IgD-negative memory B cell (primary cell): Measurements from ENCODE around the gene SLC22A7. TPM values are rescaled to one million over a fixed set of nuclear protein-coding genes. Genes with fewer than 3 reads are reported as not detected.
"Not testable (repeated sequence)": the region's sequence is repeated elsewhere in the genome, so short reads cannot be mapped to it uniquely, and the experiment has no call there.

Source experiments
- H3K27ac Mint-ChIP-seq, 3 donors: one replicate each; pipeline ENCODE4 v1.8.0; 2020 to 2022; ENCODE audit warnings: mild to moderate bottlenecking in 3 of 3, mixed read lengths in 3 of 3, moderate library complexity in 1 of 3
- H3K27me3 Mint-ChIP-seq: one replicate; pipeline ENCODE4 v1.8.0; 2021; ENCODE audit warnings: mixed read lengths
- H3K36me3 Mint-ChIP-seq: one replicate; pipeline ENCODE4 v1.8.0; 2020; ENCODE audit warnings: mild to moderate bottlenecking, mixed read lengths
- H3K4me1 Mint-ChIP-seq, 3 donors: one replicate each; pipeline ENCODE4 v1.8.0; 2020 to 2022; ENCODE audit warnings: mixed read lengths in 3 of 3, mild to moderate bottlenecking in 1 of 3
- H3K4me3 Mint-ChIP-seq, 4 donors: one replicate each; pipeline ENCODE4 v1.8.0; 2020 to 2022; ENCODE audit warnings: mild to moderate bottlenecking in 4 of 4, mixed read lengths in 4 of 4, moderate library complexity in 3 of 4
- H3K9me3 Mint-ChIP-seq, 3 donors: one replicate each; pipeline ENCODE4 v1.8.0; 2020 to 2021; ENCODE audit warnings: mixed read lengths in 3 of 3, mild to moderate bottlenecking in 1 of 3
- polyA plus RNA-seq: library from polyadenylated mRNA; unstranded; fragments of 300-500 nt; fragmentation: Illumina TruSeq; gene quantifications from one replicate; pipeline ENCODE4 v1.2.3, GENCODE V29; 2021

Gene SLC22A7
- polyA plus RNA-seq, 1 donor from 2014 or later = not detected

DNA sequence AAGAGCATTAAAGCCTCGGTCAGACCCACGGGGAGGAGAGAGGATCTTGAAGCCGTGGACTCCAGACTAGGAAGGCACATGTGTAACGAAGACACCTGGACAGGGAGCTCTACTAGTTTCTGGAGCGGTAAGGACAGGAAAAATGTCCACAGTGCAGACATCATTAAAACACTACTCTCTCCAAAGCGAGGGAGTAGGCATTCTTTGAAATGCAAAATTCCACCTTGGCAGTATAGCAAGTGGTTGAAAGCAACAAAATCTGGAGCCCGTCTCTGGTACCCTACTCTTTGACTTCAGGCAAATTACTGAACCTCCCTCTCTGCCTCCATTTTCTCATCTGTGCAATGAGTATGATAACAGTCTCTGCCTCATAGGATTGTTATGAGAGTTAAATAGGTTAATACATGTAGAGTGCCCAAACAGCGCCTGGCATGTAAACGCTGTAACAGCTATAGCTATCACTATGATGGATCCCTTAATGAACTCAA, 11.0 kb downstream of the SLC22A7 start:
- peaks cover 0 to 1% (median 0%) of the 10 kb centered on the region in 3 donors for H3K9me3 Mint-ChIP-seq
- H3K27ac Mint-ChIP-seq = no peak overlapping the region
- H3K4me1 Mint-ChIP-seq = peaks cover 22 to 31% (median 23%) of the 10 kb centered on the region in 3 donors
- H3K36me3 Mint-ChIP-seq = no peaks in the 10 kb centered on the region
- H3K4me3 Mint-ChIP-seq = peak overlapping the region; percentile 81 to 94 (median 88)
- peaks cover 1% of the 10 kb centered on the region for H3K27me3 Mint-ChIP-seq

DNA sequence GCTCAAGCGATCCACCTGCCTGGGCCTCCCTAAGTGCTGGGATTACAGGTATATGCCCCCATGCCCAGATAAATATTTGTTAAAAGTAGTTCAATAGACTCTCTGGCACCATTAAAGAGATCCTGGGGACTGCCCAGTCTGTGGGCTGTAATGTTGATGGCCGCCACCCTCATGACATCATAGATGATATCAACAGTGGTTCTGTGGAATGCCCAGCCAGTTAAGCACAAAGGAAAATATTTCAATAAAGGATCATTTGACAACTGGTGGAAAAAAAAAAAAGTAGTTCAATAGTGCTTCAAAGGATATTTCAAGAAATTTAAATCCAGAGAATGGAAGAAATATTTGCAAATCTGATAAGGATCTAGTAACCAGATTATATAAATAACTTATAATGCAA, 12.1 kb downstream of the SLC22A7 start:
- H3K27me3 Mint-ChIP-seq = peaks cover 1% of the 10 kb centered on the region
- no peaks in the 10 kb centered on the region for H3K36me3 Mint-ChIP-seq
- peak overlapping the region in 3 of 4 donors; percentile 41 to 45 (median 41) for H3K4me3 Mint-ChIP-seq
- peaks cover 0 to 1% (median 0%) of the 10 kb centered on the region in 3 donors for H3K9me3 Mint-ChIP-seq
- H3K4me1 Mint-ChIP-seq = peaks cover 23 to 38% (median 23%) of the 10 kb centered on the region in 3 donors
- H3K27ac Mint-ChIP-seq = no peak overlapping the region

DNA sequence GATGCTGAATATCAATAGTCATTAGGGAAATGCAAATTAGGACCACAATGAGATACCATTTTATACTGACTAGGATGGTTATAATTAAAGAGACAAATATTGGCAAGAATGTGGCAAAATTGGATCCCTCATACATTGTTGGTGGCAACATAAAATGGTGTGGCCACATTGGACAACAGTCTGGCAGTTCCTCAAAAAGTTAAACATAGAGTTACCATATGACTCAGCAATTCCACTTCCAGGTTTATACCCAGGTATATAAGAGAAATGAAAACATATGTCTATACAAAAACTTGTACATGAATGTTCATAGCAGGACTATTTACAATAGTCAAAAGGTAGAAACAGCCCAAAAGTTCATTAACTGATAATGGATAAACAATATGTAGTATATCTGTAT, 12.6 kb downstream of the SLC22A7 start:
- H3K4me1 Mint-ChIP-seq = peaks cover 27 to 41% (median 27%) of the 10 kb centered on the region in 3 donors
- peaks cover 1% of the 10 kb centered on the region for H3K27me3 Mint-ChIP-seq
- no peaks in the 10 kb centered on the region for H3K36me3 Mint-ChIP-seq
- no peak overlapping the region for H3K27ac Mint-ChIP-seq
- peaks cover 0 to 1% (median 0%) of the 10 kb centered on the region in 3 donors for H3K9me3 Mint-ChIP-seq
- no peak overlapping the region for H3K4me3 Mint-ChIP-seq

DNA sequence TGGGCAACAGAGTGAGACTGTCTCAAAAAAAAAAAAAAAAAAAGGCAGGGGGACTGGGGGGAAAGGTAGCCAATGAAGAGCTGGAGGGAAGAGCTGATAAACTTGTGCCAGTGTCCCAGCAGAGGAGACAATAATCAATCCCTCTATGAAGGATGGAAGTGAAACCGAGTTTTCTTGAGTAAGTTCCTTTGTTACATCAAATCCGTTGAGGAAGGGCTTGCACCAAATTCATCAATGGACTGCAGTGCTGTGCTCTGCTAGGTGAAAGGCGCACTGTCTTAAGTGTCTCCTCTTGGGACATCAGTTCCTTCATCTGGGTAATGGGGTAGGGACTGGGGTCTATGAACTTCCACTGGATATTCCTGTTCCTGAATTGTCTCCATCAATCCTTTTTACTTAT, 13.6 kb downstream of the SLC22A7 start:
- Mint-ChIP-seq H3K27ac (no peak overlapping the region), H3K27me3 (peaks cover 3% of the 10 kb centered on the region), H3K4me1 (peaks cover 33 to 49% (median 35%) of the 10 kb centered on the region in 3 donors)

DNA sequence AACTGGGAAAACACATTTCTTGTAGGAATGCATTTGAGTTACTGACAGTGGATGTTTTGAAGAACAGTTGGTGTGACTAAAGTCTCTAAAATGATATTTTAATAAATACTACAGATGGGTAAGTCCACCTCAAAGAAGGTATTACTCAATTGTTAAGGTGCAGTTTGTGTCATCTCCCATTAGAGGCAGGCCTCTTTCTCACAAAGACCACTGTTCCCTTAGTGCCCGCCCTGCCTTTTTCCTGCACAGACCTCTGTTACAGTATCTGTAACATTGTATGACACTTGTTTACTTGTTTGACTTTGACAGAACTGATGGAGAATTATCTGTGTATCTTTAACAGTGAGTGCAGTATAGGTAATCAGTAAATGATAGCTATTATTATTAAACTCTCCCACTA, 15.8 kb downstream of the SLC22A7 start:
- peaks cover 39 to 64% (median 48%) of the 10 kb centered on the region in 3 donors for H3K4me1 Mint-ChIP-seq
- peaks cover 3% of the 10 kb centered on the region for H3K27me3 Mint-ChIP-seq
- H3K36me3 Mint-ChIP-seq = no peaks in the 10 kb centered on the region
- peaks cover 0 to 1% (median 0%) of the 10 kb centered on the region in 3 donors for H3K9me3 Mint-ChIP-seq
- no peak overlapping the region for H3K27ac Mint-ChIP-seq
- H3K4me3 Mint-ChIP-seq = no peak overlapping the region

More for the DNA sequence above, 13.6 kb downstream of the SLC22A7 start:
- Mint-ChIP-seq H3K9me3 (peaks cover 0 to 1% (median 0%) of the 10 kb centered on the region in 3 donors), H3K36me3 (no peaks in the 10 kb centered on the region), H3K4me3 (peak overlapping the region in 2 of 4 donors; percentile 43 to 50)

DNA sequence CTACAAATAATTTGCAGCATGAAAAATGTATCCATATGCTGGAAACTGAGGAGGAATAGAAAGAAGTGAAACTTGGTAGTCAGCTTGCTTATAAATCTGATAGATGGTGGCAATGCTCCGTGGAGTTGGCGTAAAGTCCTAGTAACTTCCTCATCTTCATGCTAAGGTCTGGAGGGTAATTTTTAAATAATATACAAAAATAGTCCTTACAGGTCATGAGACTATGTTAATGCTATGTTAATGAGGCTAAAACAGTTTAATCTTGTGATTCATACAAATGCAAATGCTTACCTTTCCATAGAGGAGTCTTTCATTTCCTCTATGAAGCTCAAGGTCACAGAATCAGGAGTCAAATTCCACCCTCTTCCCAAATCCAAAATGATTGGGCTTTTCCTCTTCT, 20.0 kb downstream of the SLC22A7 start:
- Mint-ChIP-seq H3K9me3 (no peaks in the 10 kb centered on the region), H3K4me1 (peaks cover 31 to 62% (median 45%) of the 10 kb centered on the region in 3 donors), H3K27me3 (peaks cover 1% of the 10 kb centered on the region), H3K4me3 (peak overlapping the region in 2 of 4 donors; percentile 68 to 81), H3K27ac (peak overlapping the region in 1 of 3 donors; percentile 91), H3K36me3 (no peaks in the 10 kb centered on the region)

DNA sequence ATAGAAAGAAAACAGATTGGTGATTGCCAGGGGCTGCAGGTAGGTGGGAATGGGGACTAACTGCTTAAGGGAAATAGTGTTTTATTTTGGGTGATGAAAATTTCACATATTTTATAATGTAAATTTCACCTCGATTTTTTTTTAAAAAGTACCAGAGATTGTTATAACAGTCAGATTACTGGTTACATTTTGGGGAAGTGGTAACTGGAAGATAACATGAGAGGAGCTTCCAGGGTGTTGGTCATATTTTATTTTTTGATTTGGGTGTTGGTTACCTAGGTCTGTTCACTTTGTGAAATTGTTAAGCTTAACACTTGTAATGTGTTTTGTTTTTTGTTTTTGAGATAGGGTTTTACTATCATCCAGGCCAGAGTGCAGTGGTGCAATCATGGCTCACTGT, 27.8 kb downstream of the SLC22A7 start:
- Mint-ChIP-seq H3K27ac (no peak overlapping the region), H3K36me3 (no peaks in the 10 kb centered on the region), H3K4me3 (no peak overlapping the region), H3K27me3 (no peaks in the 10 kb centered on the region), H3K9me3 (peaks cover 0 to 2% (median 0%) of the 10 kb centered on the region in 3 donors), H3K4me1 (peaks cover 8 to 24% (median 16%) of the 10 kb centered on the region in 3 donors)

DNA sequence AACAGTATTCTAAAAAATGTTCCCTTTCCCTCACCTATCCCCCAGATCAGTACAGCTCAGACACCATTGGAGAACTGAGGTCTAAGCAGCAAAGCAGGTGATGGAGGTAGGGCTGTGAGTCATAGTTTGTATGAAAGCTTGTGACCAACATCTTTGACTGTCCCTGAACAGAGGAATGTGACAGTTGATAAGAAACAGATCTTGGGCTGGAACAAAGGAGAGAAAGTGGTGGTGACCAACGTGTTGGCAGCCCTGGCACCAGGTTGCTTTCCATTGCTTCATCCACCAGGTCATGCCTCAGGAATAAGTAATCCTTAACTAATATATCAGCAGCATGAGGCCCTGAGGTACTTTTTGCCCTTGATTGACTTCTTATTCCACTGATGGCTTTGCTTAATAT, 30.5 kb downstream of the SLC22A7 start:
- Mint-ChIP-seq H3K27me3 (no peaks in the 10 kb centered on the region), H3K4me1 (peaks cover 0 to 9% (median 7%) of the 10 kb centered on the region in 3 donors), H3K4me3 (no peak overlapping the region), H3K36me3 (no peaks in the 10 kb centered on the region), H3K27ac (peak overlapping the region in 1 of 3 donors; percentile 2), H3K9me3 (peaks cover 0 to 2% (median 0%) of the 10 kb centered on the region in 3 donors)

DNA sequence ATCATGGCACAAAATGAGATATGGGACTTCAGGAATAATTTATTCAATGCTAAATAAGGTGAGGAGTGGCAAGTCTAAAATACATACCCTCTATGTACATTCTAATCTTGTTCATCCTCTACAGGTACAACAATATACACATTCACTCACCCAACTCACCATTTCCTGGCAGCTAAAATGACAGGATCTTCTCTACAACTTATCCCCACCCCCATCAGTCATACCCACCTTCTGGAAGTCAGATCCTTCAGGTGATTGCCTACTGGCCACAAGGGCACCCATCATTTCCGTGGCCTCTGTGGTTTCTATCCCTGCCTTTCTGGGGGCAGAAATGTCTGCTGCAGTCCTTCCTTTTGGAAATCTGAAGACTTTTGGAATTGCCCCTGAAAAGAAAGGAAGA, 33.4 kb downstream of the SLC22A7 start:
- Mint-ChIP-seq H3K4me1 (peaks cover 0 to 7% (median 2%) of the 10 kb centered on the region in 3 donors), H3K4me3 (no peak overlapping the region), H3K27ac (no peak overlapping the region), H3K9me3 (no peaks in the 10 kb centered on the region), H3K27me3 (no peaks in the 10 kb centered on the region), H3K36me3 (peaks cover 3% of the 10 kb centered on the region)

DNA sequence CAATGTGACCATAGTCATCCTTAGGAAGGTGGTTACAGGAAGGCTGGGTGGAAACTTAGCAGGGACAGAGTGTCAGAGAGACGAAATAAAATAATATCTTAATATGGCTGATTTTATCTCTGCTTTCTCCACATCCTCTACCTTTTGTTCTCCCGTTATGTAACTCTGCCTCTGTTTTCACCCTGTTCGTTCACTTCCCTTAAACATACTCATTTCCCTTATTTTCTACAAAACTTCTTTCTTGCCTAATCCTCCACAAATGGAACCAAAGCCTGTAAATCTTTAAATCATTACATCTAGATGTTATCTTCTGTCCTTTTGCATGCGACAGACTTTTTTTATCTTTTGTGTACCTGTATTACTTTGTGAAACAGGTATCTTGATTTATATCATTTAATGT, 33.8 kb downstream of the SLC22A7 start:
- Mint-ChIP-seq H3K4me3 (no peak overlapping the region), H3K9me3 (no peaks in the 10 kb centered on the region), H3K27me3 (no peaks in the 10 kb centered on the region), H3K4me1 (peaks cover 0 to 7% (median 2%) of the 10 kb centered on the region in 3 donors), H3K36me3 (peaks cover 3% of the 10 kb centered on the region), H3K27ac (no peak overlapping the region)

DNA sequence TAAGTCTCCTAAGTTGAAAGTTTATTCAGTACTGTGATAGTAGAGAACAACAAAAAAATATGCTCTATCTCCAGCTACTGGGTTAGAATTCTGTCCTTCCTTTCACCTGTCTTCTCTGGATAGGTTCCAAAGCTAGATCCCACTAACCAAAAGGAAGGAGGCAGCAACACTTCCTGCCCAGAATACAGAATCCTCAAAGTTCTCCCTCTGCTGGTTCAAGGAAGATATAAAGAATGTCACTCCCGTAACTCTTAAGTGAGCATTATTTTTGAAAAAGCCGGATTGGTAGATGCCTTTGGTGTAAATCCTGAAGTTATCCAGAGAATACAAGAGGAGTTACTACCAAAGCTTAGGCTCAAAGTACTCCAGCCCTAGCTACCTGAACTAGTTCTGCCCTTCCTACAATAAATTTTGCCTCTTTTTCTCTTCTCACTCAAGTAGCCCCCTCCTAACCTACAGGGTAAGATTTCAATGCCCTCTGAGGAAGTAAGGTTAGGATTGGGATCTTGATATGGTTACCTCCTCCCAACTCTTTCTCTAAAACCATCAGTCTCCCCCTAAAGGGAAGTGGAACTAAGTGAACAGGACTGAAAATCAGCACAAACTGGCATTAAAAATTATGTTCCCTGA, 36.5 kb downstream of the SLC22A7 start:
- peaks cover 5 to 17% (median 14%) of the 10 kb centered on the region in 3 donors for H3K4me1 Mint-ChIP-seq
- peaks cover 6% of the 10 kb centered on the region for H3K36me3 Mint-ChIP-seq
- no peaks in the 10 kb centered on the region for H3K27me3 Mint-ChIP-seq
- H3K4me3 Mint-ChIP-seq = no peak overlapping the region
- no peaks in the 10 kb centered on the region for H3K9me3 Mint-ChIP-seq
- H3K27ac Mint-ChIP-seq = peak overlapping the region in 1 of 3 donors; percentile 54

DNA sequence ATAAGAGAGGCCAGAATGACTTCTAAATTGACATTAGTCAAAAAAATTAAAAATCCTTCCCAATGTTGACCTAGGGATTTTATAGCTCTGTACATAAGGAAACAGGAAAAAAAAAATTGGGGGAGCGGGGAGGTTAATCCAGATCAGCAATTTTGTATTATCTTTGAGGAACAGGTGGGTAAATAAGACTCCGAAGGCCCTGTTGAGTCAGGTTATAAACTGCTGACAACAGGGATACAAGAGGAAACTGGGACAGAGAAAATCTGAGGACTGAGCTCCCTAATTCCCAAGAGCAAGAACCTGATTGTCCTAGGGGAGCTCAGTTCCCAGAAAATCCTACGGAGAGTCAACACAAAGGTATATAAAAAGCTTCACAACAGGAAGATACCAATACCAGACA, 37.4 kb downstream of the SLC22A7 start:
- Mint-ChIP-seq H3K4me1 (peaks cover 7 to 20% (median 19%) of the 10 kb centered on the region in 3 donors), H3K27ac (no peak overlapping the region), H3K9me3 (no peaks in the 10 kb centered on the region), H3K27me3 (no peaks in the 10 kb centered on the region), H3K36me3 (peaks cover 8% of the 10 kb centered on the region), H3K4me3 (no peak overlapping the region)

DNA sequence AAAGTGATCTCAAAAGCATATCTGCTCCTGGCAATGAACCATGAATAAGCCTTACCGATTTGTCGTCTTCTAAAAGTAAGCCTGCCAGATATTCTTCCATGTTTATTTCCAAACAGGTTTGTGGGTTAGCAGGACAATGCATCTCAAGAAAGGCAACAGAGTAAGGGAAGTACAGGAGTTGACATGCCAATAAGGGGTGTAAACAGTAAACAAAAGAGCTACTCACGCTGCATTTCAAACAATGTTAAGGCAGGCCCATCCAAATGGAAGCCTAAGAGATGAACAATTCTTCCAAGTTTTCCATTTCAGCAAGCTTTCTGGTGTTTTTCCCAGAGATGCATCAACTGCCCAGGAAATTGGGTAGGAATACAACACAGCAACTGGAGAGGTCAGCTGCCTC, 38.3 kb downstream of the SLC22A7 start:
- H3K4me3 Mint-ChIP-seq = no peak overlapping the region
- no peak overlapping the region for H3K27ac Mint-ChIP-seq
- no peaks in the 10 kb centered on the region for H3K9me3 Mint-ChIP-seq
- no peaks in the 10 kb centered on the region for H3K27me3 Mint-ChIP-seq
- peaks cover 11% of the 10 kb centered on the region for H3K36me3 Mint-ChIP-seq
- peaks cover 7 to 20% (median 17%) of the 10 kb centered on the region in 3 donors for H3K4me1 Mint-ChIP-seq

DNA sequence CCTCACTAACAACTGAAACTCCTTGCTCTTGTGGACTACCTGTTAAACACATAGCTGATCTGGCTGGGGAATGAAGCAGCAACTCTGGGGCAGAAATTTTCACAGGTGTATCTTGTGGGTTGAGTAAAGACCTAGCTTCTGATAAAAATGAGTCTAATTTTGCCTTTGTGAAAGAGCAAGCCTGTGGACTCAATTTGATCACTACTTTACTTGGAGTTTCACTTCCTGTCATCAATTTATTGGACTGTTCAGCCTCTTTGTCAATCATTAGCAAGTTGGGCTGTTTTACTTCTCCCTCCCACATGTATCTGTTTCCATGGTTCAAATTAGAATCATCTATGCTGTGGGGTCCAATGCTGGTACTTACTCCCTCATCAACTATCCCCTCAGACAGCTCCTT, 40.2 kb downstream of the SLC22A7 start:
- Mint-ChIP-seq H3K9me3 (no peaks in the 10 kb centered on the region), H3K27ac (no peak overlapping the region), H3K4me3 (no peak overlapping the region), H3K4me1 (peaks cover 7 to 20% (median 14%) of the 10 kb centered on the region in 3 donors), H3K36me3 (peaks cover 11% of the 10 kb centered on the region), H3K27me3 (no peaks in the 10 kb centered on the region)

DNA sequence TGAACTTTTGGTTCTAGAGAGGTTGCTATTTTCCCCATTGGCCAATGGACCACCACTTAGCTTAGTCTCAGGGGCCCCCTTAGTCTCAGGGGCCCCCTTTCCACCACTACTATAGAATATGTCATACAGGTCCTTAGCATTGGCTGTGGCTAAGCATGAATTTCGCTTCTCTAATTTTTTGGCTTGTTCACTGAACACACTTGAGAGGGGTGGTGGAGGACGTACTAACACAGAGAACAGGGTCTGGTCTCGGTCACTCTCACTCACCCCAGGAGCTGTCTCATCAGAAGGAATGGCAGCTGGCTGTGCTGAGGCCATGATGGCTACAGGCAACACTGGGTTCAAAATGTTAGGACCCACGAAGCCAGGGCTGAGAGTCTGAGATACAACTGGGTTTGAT, 41.1 kb downstream of the SLC22A7 start:
- no peaks in the 10 kb centered on the region for H3K27me3 Mint-ChIP-seq
- no peaks in the 10 kb centered on the region for H3K9me3 Mint-ChIP-seq
- peaks cover 7 to 20% (median 14%) of the 10 kb centered on the region in 3 donors for H3K4me1 Mint-ChIP-seq
- H3K27ac Mint-ChIP-seq = no peak overlapping the region
- H3K36me3 Mint-ChIP-seq = peaks cover 12% of the 10 kb centered on the region
- H3K4me3 Mint-ChIP-seq = peak overlapping the region in 2 of 4 donors; percentile 28 to 32

DNA sequence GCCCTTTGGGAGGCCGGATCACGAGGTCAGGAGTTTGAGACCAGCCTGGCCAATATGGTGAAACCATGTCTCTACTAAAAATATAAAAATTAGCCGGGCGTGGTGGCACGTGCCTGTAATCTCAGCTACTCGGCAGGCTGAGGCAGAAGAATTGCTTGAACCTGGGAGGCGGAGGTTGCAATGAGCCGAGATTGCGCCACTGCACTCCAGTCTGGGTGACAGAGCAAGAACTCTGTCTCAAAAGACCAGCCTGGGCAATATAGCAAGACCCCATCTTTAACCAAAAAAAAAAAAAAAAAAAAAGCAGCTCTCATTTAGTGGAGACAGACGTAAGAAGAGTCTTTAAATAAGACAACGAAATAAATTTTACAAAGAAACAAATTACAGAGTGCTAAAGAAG, 48.2 kb downstream of the SLC22A7 start:
- not testable (repeated sequence) for H3K27ac Mint-ChIP-seq, H3K9me3 Mint-ChIP-seq, H3K27me3 Mint-ChIP-seq, H3K4me3 Mint-ChIP-seq, H3K36me3 Mint-ChIP-seq, H3K4me1 Mint-ChIP-seq
